HUES64 (cell line): Measurements from ENCODE around the gene SPDYE16.
"Not testable (repeated sequence)": the region's sequence is repeated elsewhere in the genome, so short reads cannot be mapped to it uniquely, and the experiment has no call there.

Experiments used
- H3K27ac ChIP-seq: 2 replicates; pipeline ENCODE4 v1.7.0; 2013; ENCODE audit warnings: low read depth, low read length, inconsistent platforms
- H3K27me3 ChIP-seq: 2 replicates; pipeline ENCODE4 v1.6.1; 2013; ENCODE audit warnings: mild to moderate bottlenecking, low read length; ENCODE audit not compliant: insufficient read depth
- H3K36me3 ChIP-seq: 2 replicates; pipeline ENCODE4 v1.6.1; 2013; ENCODE audit warnings: mild to moderate bottlenecking, low read length; ENCODE audit not compliant: insufficient read depth
- H3K4me1 ChIP-seq: 2 replicates; pipeline ENCODE4 v1.6.1; 2013; ENCODE audit warnings: mild to moderate bottlenecking, low read length, moderate library complexity; ENCODE audit not compliant: insufficient read depth
- H3K4me3 ChIP-seq: 2 replicates; pipeline ENCODE4 v1.5.1; 2013; ENCODE audit warnings: mild to moderate bottlenecking, low read length, moderate library complexity
- H3K9ac ChIP-seq: 2 replicates; pipeline ENCODE4 v1.6.1; 2013; ENCODE audit warnings: mild to moderate bottlenecking, low read depth, low read length
- H3K9me3 ChIP-seq: 2 replicates; pipeline ENCODE4 v1.6.1; 2013; ENCODE audit warnings: low read depth, low read length; ENCODE audit not compliant: insufficient read depth
- WGBS: fragments of 150-250, 120-280 bp; methylation state at CpG from one replicate; pipeline ENCODE4 v1.1.7; 2013; ENCODE audit warnings: missing lambda C conversion rate; 5-methylcytosine and 5-hydroxymethylcytosine counted together

The SPDYE16 gene

DNA sequence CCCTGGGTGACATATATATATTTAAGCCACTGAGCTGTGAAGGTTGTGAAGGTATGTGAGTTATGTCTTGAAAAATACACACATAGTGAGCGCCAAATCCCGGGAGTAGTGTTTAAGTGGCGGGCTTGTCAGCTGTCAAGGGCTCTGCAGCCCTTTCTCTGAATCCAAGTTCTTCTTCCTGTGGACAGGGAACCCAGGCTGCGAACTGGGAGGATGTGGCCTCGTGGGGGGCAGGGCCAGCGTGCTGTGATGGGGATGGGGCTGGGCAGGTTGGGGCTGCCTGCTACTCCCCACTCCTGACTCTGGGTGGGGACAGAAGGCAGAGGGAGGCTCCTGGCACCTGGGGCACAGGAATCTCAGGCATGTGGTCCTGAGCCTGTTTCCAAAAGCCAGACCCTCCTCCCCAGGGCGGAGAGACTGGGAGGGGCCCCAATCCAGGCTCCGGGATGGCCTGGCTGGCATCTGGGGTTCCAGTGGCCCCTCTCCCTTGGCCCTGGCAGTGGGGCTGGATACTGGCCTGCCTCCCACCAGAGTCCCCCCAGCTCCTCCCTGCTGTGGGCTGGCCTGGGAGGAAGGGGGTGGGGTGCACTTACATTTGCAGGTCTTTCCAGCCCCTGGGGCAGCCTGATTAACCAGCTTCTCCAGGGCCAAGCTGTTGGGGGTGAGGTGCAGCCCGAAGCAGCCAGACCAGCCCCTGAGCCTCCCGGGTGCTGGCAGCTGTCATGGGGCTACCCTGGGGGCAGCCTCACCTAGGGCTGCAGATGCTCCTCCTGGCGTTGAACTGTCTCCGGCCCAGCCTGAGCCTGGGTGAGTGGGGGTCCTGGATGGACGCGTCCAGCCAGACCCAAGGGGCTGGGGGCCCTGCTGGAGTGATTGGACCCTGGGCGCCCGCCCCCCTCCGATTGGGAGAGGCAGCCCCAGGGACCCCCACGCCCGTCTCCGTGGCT lies 32.9 kb downstream of the SPDYE16 start, which contains the start of gene UPK3B:
Gene UPK3B, plus strand, starts transcription at position 622 of the 947 bp plus-strand sequence. Its CDS starts 101 bp downstream, at position 723.
- H3K27me3 ChIP-seq: no peaks in the 10 kb centered on the region
- 52% methylated on average over 17 of the region's 20 CpGs for WGBS
- H3K4me1 ChIP-seq: peaks cover 10% of the 10 kb centered on the region
- H3K36me3 ChIP-seq: peaks cover 14% of the 10 kb centered on the region; the same call in 1 of the 2 replicates
- H3K9ac ChIP-seq: peak within 1 kb of the TSS; percentile 53; the same call in 1 of the 2 replicates
- H3K27ac ChIP-seq: peak within 1 kb of the TSS; percentile 79
- H3K4me3 ChIP-seq: no peak within 1 kb of the TSS
- no peaks in the 10 kb centered on the region for H3K9me3 ChIP-seq

DNA sequence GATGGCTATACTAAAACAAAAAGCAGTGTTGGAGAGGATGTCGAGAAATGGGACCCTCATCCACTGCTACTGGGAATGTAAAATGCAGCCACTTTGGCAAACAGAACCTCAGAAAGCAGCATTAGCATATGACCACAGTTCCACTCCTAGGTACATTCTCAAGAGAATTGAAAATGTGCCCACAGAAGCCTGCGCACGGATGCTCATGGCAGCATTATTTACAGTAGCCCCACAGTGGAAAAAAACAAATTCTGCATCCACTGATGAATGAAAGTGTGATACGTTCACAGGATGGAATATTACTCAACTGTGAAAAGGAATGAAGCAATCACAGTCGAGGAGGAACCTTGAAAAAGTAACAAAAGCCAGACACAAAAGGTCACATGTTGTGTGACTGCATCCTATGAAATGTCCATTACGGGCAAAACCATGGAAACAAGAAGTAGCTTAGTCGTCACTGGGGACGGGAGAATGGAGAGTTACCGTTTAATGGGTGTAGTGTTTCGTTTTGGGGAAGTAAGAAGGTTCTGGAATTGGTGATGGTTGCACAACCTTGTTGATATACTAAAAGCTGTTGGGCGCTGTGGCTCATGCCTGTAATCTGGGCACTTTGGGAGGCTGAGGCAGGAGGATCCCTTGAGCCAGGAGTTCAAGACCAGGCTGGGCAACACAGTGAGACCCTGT lies 35.2 kb downstream of the SPDYE16 start:
- 86% methylated on average over 11 of the region's 11 CpGs for WGBS
- H3K27me3 ChIP-seq: no peaks in the 10 kb centered on the region
- H3K9ac ChIP-seq: no peak overlapping the region
- H3K4me1 ChIP-seq: peaks cover 10% of the 10 kb centered on the region
- no peak overlapping the region for H3K27ac ChIP-seq
- peaks cover 17% of the 10 kb centered on the region; the same call in 1 of the 2 replicates for H3K36me3 ChIP-seq
- H3K9me3 ChIP-seq: no peaks in the 10 kb centered on the region
- H3K4me3 ChIP-seq: no peak overlapping the region

DNA sequence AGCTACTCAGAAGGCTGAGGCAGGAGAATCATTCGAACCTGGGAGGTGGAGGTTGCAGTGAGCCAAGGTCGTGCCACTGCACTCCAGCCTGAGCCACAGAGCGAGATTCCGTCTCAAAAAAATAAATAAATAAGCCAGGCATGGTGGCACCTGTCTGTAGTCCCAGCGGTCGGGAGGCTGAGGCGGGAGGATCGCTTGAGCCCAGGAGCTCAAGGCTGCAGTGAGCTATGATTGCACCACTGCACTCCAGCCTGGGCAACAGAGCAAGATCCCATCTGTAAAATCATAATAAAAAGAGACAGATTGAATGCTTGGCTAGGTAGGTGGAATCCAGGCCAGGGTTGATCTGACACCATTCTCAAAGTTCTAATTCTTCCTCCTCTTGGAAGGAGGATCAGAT lies 36.5 kb downstream of the SPDYE16 start:
- not testable (repeated sequence) for H3K9ac ChIP-seq, H3K27me3 ChIP-seq, H3K4me3 ChIP-seq, H3K9me3 ChIP-seq, H3K27ac ChIP-seq
- H3K4me1 ChIP-seq: peaks cover 10% of the 10 kb centered on the region
- H3K36me3 ChIP-seq: peaks cover 20% of the 10 kb centered on the region; the same call in 1 of the 2 replicates
- 98% methylated on average over 8 of the region's 8 CpGs for WGBS

DNA sequence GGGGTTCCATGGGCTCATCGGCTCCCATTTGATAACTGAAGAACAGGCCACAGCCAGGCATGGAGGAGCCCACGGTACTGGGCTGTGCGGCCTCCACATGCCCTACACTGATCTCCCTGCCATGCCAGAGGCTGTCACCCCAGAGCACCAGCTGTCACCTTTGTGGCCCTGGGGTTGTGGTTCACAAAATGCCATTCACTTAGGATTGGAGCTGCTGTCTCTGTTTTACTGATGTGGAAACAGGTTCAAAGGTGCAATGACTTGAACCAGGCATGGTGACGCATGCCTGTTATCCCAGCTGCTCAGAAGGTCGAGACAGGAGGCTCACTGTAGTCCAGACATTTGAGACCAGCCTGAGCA lies 37.0 kb downstream of the SPDYE16 start:
- H3K27me3 ChIP-seq: no peaks in the 10 kb centered on the region
- H3K4me3 ChIP-seq: no peak overlapping the region
- H3K27ac ChIP-seq: no peak overlapping the region
- no peaks in the 10 kb centered on the region for H3K9me3 ChIP-seq
- H3K4me1 ChIP-seq: peaks cover 10% of the 10 kb centered on the region
- 71% methylated on average over 5 of the region's 5 CpGs for WGBS
- H3K9ac ChIP-seq: no peak overlapping the region
- H3K36me3 ChIP-seq: peaks cover 22% of the 10 kb centered on the region; the same call in 1 of the 2 replicates

DNA sequence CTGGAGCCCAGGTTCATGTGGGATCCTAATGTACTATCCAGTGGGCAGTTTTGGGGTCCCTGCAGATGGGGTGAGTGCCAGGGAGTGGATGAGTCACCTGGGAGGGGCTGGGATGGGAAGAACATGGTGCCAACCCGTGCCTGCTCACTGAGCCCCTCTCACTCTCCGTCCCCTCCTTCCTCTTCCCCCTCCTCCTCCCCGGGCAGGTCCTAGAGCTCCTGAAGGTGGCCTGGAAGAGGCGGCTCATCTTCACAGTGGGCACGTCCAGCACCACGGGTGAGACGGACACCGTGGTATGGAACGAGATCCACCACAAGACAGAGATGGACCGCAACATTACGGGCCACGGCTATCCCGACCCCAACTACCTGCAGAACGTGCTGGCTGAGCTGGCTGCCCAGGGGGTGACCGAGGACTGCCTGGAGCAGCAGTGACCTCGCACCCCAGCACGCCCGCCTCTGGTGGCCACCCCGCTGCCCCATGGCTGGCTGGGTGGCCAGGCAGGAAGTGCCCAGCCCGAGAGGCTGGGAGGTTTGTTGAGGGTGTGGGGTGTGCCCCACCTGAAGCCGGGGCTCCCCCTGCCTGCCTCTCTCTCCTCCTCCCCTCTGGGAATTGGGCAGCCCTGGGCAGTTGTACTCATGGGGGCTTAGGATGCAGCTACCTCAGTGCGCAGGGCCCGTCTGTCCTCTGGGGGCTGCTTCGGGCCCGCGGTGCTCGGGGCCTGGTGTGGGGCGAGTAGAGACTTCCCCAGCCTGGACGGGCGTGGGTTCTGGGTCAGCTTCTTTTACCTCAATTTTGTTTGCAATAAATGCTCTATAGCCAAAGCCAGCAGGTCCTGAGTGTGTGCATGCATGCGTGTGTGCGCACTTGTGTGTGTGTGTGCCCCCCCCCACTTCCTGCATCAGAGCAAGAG lies 37.7 kb downstream of the SPDYE16 start:
- Histone ChIP-seq H3K36me3 (peaks cover 24% of the 10 kb centered on the region; the same call in 1 of the 2 replicates), H3K27me3 (no peaks in the 10 kb centered on the region), H3K27ac (no peak overlapping the region), H3K9me3 (no peaks in the 10 kb centered on the region), H3K4me3 (no peak overlapping the region), H3K9ac (no peak overlapping the region), H3K4me1 (peaks cover 8% of the 10 kb centered on the region)
- 95% methylated on average over 32 of the region's 32 CpGs for WGBS

DNA sequence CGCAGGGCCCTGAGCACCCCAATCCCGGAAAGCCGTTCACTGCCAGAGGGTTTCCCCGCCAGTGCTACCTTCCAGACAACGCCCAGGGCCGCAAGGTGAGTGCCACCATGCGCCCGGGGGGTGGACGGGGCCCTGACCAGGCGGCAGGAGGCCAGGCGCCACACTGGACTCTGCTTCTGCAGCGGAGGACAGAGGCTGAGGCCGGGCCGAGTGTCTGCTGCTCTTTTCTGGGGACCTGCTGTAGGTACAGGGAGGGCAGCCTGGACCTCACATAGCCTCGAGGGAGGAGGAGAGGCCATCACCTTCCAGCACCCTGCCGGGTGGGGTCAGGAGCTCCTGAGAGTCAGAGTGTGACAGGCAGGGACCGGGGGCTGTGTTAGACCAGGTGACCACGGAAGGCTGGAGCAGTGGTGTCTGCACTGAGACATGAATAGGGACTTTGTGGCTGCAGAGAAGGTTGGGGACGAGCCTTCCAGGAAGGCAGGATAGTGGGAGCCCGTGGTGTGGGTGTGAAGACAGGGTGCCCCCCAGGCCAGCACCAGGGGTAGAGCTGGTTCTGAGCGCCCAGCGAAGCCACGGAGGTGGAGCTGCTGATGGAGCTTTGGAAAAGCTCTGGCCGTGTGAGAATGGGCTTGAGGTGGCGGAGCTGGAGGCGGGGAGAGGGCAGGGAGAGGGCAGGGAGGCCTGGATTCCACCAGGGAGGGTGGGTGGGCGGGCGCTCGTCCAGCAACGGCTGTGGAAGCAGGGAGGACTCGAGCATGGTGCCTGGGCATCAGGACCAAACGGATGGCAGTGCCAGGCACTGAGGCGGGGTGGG lies 38.5 kb downstream of the SPDYE16 start:
- 86% methylated on average over 17 of the region's 33 CpGs for WGBS
- not testable (repeated sequence) for H3K9ac ChIP-seq, H3K27me3 ChIP-seq, H3K4me3 ChIP-seq, H3K27ac ChIP-seq, H3K4me1 ChIP-seq, H3K9me3 ChIP-seq
- H3K36me3 ChIP-seq: peaks cover 24% of the 10 kb centered on the region; the same call in 1 of the 2 replicates

DNA sequence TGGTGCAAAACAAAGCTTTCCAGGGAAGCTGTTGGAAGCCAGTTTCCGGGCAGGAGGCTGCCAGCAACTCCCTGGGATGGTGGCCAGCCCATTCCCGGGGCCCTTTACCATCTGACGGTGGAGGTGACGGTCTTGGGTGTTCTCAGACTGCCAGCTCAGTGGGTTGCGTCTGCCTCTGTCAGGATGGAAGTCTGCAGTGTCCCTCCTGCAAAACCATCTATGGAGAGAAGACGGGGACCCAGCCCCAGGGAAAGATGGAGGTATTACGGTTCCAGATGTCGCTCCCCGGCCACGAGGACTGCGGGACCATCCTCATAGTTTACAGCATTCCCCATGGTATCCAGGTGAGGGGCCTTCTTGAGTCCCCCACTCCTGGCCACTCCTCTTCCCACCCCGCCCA lies 39.9 kb downstream of the SPDYE16 start:
- not testable (repeated sequence) for H3K9me3 ChIP-seq, H3K27ac ChIP-seq, H3K4me3 ChIP-seq, H3K4me1 ChIP-seq, H3K27me3 ChIP-seq, H3K9ac ChIP-seq
- 95% methylated on average over 8 of the region's 12 CpGs for WGBS
- peaks cover 24% of the 10 kb centered on the region; the same call in 1 of the 2 replicates for H3K36me3 ChIP-seq

DNA sequence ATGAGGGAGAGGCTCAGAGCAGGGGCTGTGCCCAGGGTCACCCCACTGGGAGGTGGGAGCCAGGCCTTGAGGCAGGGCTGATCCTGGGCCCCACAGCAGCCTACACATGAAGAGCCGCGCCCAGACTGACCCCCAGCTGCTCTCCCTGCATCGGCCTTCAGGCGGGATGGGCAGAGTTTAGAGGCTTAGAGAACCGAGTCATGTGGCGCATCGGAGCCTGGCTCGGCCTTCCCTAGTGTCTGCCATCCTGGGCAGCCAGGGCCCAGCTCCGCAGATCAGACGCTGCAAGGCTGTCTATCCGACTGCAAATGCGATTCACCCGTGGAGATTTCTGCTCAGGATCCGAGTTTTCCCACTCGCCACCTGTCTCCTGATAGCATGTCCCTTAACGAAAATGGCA lies 40.3 kb downstream of the SPDYE16 start:
- not testable (repeated sequence) for H3K9ac ChIP-seq, H3K27me3 ChIP-seq, H3K27ac ChIP-seq, H3K4me1 ChIP-seq, H3K4me3 ChIP-seq, H3K9me3 ChIP-seq
- WGBS: 90% methylated on average over 15 of the region's 16 CpGs
- H3K36me3 ChIP-seq: peaks cover 24% of the 10 kb centered on the region; the same call in 1 of the 2 replicates

DNA sequence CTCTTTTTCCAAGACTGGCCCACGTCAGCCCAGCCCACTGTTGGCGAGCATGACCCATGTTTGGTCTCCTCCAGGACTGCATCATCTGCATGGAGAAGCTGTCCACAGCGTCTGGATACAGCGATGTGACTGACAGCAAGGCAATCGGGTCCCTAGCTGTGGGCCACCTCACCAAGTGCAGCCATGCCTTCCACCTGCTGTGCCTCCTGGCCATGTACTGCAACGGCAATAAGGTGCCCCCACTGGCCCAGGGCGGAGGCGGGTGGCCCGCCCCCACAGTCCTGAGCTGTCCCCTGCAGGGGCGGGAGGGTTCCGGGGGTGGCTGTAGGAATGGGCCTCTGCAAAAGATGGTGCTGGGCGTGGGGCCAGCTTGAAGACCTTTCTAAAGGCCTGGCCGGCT lies 40.9 kb downstream of the SPDYE16 start:
- peaks cover 21% of the 10 kb centered on the region; the same call in 1 of the 2 replicates for H3K36me3 ChIP-seq
- H3K9me3 ChIP-seq, H3K9ac ChIP-seq, H3K4me1 ChIP-seq, H3K27me3 ChIP-seq, H3K27ac ChIP-seq, H3K4me3 ChIP-seq: not testable (repeated sequence)
- WGBS: 80% methylated on average over 12 of the region's 13 CpGs

DNA sequence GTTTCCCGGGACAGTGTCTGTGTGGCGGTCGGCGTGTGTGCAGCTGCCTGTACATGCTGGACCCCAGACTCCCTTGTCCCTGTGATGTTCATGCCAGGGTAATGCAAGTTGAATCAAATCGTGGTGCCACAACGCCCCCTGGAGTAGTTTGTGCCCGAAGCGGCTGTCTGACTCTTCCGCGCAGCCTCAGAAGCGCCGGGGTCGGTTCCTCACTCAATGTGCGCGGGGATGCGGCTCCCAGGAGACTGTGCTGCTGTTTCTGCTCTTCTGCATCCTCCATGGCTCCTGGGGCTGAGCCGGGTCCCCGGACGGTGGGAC lies 43.2 kb downstream of the SPDYE16 start:
- H3K4me1 ChIP-seq, H3K36me3 ChIP-seq, H3K27me3 ChIP-seq, H3K4me3 ChIP-seq, H3K9ac ChIP-seq, H3K9me3 ChIP-seq, H3K27ac ChIP-seq: not testable (repeated sequence)
- 88% methylated on average over 4 of the region's 19 CpGs for WGBS
